SH-SY5Y (cell line): ENCODE data around the gene BACH1.

Experiments used
- GATA2 ChIP-seq: IDR thresholded peaks from 2 replicates; pipeline ENCODE4 v1.6.1; 2011; ENCODE audit warnings: mild to moderate bottlenecking, low read depth, low read length
- GATA3 ChIP-seq: IDR thresholded peaks from 2 replicates; pipeline ENCODE4 v1.6.1; 2011; ENCODE audit warnings: low read depth, mild to moderate bottlenecking, low read length, moderate library complexity

DNA sequence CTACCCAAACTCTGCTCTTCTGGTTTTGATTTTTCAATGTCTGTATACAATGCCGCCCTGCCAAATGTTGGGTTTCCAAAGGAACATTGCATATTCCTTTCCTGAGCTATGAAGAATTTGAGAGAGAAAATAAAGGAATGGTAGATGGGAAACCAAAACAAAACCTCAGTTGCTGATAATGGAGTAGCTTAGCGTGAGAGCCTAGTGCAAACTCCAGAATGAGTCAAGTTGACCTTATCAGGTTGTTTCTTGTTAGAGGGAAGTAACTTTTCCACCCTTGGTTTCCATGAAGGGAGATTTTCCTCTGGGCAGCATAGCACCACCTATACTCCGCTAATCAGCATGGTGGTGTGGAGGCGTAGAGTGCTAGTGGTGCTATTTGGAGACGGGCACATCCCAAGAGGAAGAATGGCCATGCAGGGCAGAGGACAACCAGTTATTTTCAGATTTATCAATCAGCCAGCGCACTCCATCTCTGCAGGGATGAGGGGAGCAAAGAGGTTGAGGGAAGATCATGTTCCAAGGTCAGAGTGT, 51.6 kb downstream of the BACH1 start:
- TF ChIP-seq GATA2 (no peak), GATA3 (no peak)
